Transverse colon (tissue), 4 donors: Measurements from ENCODE around the gene ZNF160. TPM values are rescaled to one million over a fixed set of nuclear protein-coding genes. Genes with fewer than 3 reads are reported as not detected.

Experiments
- DNase-seq: peaks from one replicate; pipeline ENCODE4 v3.0.0-alpha.2; 2019
- H3K27ac ChIP-seq, 4 donors: fragments of 200-600 bp; sonication (generic); 2 replicates each; pipeline ENCODE4 v1.5.1; 2016 to 2018; ENCODE audit warnings: inconsistent platforms in 4 of 4
- H3K27me3 ChIP-seq: fragments of 200-600 bp; sonication (generic); 2 replicates; pipeline ENCODE4 v1.5.1; 2017; ENCODE audit warnings: inconsistent platforms
- H3K36me3 ChIP-seq, 4 donors: fragments of 200-600 bp; sonication (generic); 2 replicates each; pipeline ENCODE4 v1.5.1; 2017 to 2019; ENCODE audit warnings: inconsistent platforms in 4 of 4
- H3K4me1 ChIP-seq, 4 donors: fragments of 200-600 bp; sonication (generic); 2 replicates each; pipeline ENCODE4 v1.5.1; 2017 to 2020; ENCODE audit warnings: inconsistent platforms in 4 of 4
- H3K4me3 ChIP-seq, 4 donors: fragments of 200-600 bp; sonication (generic); 1 replicate in 1 of 4; 2 replicates in 3 of 4; pipeline versions ENCODE4 v1.5.1 to v1.6.1; 2017 to 2019; ENCODE audit warnings: inconsistent platforms in 4 of 4
- H3K9me3 ChIP-seq, 2 donors: fragments of 200-600 bp; sonication (generic); 2 replicates each; pipeline ENCODE4 v1.5.1; 2017 to 2019; ENCODE audit warnings: inconsistent platforms in 2 of 2
- EP300 ChIP-seq: sonication (generic); formaldehyde crosslinking; IDR thresholded peaks from one replicate; pipeline ENCODE4 v1.6.1; 2017; ENCODE audit warnings: antibody characterized with exemption, low read depth
- POLR2A ChIP-seq: fragments of 450-650 bp; IDR thresholded peaks from one replicate; pipeline ENCODE4 v1.6.1; 2016; ENCODE audit warnings: antibody characterized with exemption, mild to moderate bottlenecking, moderate library complexity
- POLR2AphosphoS5 ChIP-seq, 3 donors: sonication (generic); formaldehyde crosslinking; IDR thresholded peaks; one replicate each; pipeline ENCODE4 v1.6.1; 2016; ENCODE audit warnings: antibody characterized with exemption in 3 of 3
- WGBS, 2 donors: methylation state at CpG; one replicate each; pipeline ENCODE4 v1.1.5; 2018; ENCODE audit warnings: low coverage in 1 of 2; 5-methylcytosine and 5-hydroxymethylcytosine counted together
- in situ Hi-C, 4 donors: fragments of 200-750 bp; cut with MboI; loops; one replicate each; pipeline versions ENCODE4 v1.15.0 to v1.15.1; 2017; ENCODE audit warnings: low sequenced_read_pairs in 3 of 4, low pct_ligation_motif_present in 1 of 4, low pct_unique_long_range_greater_than_20kb in 1 of 4
- intact Hi-C: fragments of 100-400 bp; cut with DNase I; formaldehyde crosslinking; loops from one replicate; pipeline ENCODE4 v1.15.1; 2023; ENCODE audit warnings: low total_unique reads
- total RNA-seq, 4 donors: library from RNA; depleted of rRNA; stranded (reverse); fragments of >200 nt; gene quantifications; one replicate each; pipeline ENCODE4 v1.1.0, GENCODE V29; 2016
- TF ChIP-seq, protein P1 (sequence below), 5 experiments: fragments of 200-600 bp in 3 of 5; fragments of 450-650 bp in 2 of 5; sonication (generic) in 3 of 5; IDR thresholded peaks; 1 replicate in 2 of 5; 2 replicates in 3 of 5; pipeline ENCODE4 v1.5.1; 2016 to 2017; ENCODE audit warnings: antibody characterized with exemption in 5 of 5, inconsistent platforms in 3 of 5, mild to moderate bottlenecking in 2 of 5, moderate library complexity in 1 of 5

The ZNF160 gene
- total RNA-seq, 4 donors from 2014 or later = 23.9 to 47.0 (median 33.6) TPM

- 65 to 67% methylated on average over 4 to 5 of the region's 5 CpGs for WGBS, 2 donors
- no peak for DNase-seq
- in situ Hi-C loops = no loop called here
Measured at GRCh38 chr19:53086949-53087348, 16.3 kb downstream of the ZNF160 start.

DNA sequence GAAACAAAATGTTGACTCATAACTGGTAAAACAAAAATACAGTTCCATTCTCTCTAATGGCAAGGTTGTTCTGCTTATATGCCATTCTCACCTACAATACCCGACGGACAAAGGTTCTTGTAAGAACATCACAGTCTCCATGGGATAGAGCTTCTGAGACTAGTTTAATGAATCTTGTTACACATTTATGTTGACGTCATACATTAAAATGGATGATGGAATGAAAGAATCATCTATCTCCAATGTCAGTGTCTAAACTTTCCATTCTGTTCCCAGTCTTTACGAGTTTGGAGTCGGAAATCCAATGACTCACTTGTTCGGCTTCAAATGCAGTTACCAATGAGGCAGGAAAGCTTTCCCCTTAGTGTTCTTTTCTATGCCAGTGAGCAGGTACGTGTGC is 17.7 kb downstream of the ZNF160 start:
- Histone ChIP-seq H3K4me3 (no peak overlapping the region), H3K4me1 (no peaks in the 10 kb centered on the region), H3K36me3 (peaks cover 0 to 63% (median 23%) of the 10 kb centered on the region in 4 donors), H3K27ac (no peak overlapping the region), H3K9me3 (peaks cover 11 to 16% of the 10 kb centered on the region in 2 donors), H3K27me3 (no peaks in the 10 kb centered on the region)
- intact Hi-C loops = no loop called here
- in situ Hi-C loops = no loop called here
- 94 to 95% methylated on average over 4 to 7 of the region's 7 CpGs for WGBS, 2 donors
- TF ChIP-seq POLR2AphosphoS5 (IDR thresholded peaks at IDR 0.05) = no peak
- TF ChIP-seq, protein P1, sequence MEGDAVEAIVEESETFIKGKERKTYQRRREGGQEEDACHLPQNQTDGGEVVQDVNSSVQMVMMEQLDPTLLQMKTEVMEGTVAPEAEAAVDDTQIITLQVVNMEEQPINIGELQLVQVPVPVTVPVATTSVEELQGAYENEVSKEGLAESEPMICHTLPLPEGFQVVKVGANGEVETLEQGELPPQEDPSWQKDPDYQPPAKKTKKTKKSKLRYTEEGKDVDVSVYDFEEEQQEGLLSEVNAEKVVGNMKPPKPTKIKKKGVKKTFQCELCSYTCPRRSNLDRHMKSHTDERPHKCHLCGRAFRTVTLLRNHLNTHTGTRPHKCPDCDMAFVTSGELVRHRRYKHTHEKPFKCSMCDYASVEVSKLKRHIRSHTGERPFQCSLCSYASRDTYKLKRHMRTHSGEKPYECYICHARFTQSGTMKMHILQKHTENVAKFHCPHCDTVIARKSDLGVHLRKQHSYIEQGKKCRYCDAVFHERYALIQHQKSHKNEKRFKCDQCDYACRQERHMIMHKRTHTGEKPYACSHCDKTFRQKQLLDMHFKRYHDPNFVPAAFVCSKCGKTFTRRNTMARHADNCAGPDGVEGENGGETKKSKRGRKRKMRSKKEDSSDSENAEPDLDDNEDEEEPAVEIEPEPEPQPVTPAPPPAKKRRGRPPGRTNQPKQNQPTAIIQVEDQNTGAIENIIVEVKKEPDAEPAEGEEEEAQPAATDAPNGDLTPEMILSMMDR (IDR thresholded peaks at IDR 0.05) = no peak
- TF ChIP-seq POLR2A = no peak
- TF ChIP-seq EP300 = no peak
- DNase-seq = no peak

More at GRCh38 chr19:53086949-53087348, 16.3 kb downstream of the ZNF160 start:
- H3K36me3 ChIP-seq = peaks cover 0 to 63% (median 30%) of the 10 kb centered on the region in 4 donors
- H3K4me1 ChIP-seq = no peaks in the 10 kb centered on the region
- H3K27ac ChIP-seq = peak overlapping the region in 1 of 4 donors; percentile 20
- TF ChIP-seq EP300 (no peak), POLR2AphosphoS5 (IDR thresholded peaks at IDR 0.05) (no peak), POLR2A (no peak)
- TF ChIP-seq, protein P1 (IDR thresholded peaks at IDR 0.05) = no peak
- intact Hi-C loops = no loop called here
- peaks cover 0 to 6% of the 10 kb centered on the region in 2 donors for H3K9me3 ChIP-seq
- H3K27me3 ChIP-seq = no peaks in the 10 kb centered on the region
- H3K4me3 ChIP-seq = no peak overlapping the region

GRCh38 chr19:53082929-53083328 is 20.3 kb downstream of the ZNF160 start:
- in situ Hi-C loops (no loop called here), intact Hi-C loops (no loop called here)
- WGBS, 2 donors = 98% methylated on average over 3 of the region's 3 CpGs; no CpG with 5 or more reads in 1 of the 2 donors
- TF ChIP-seq, protein P1 (IDR thresholded peaks at IDR 0.05) = no peak
- TF ChIP-seq POLR2AphosphoS5 (IDR thresholded peaks at IDR 0.05) (no peak), POLR2A (no peak), EP300 (no peak)
- no peak for DNase-seq
- Histone ChIP-seq H3K27ac (no peak overlapping the region), H3K9me3 (peaks cover 16 to 17% of the 10 kb centered on the region in 2 donors), H3K4me3 (no peak overlapping the region), H3K36me3 (peaks cover 0 to 85% (median 19%) of the 10 kb centered on the region in 4 donors), H3K27me3 (no peaks in the 10 kb centered on the region), H3K4me1 (no peaks in the 10 kb centered on the region)

DNA sequence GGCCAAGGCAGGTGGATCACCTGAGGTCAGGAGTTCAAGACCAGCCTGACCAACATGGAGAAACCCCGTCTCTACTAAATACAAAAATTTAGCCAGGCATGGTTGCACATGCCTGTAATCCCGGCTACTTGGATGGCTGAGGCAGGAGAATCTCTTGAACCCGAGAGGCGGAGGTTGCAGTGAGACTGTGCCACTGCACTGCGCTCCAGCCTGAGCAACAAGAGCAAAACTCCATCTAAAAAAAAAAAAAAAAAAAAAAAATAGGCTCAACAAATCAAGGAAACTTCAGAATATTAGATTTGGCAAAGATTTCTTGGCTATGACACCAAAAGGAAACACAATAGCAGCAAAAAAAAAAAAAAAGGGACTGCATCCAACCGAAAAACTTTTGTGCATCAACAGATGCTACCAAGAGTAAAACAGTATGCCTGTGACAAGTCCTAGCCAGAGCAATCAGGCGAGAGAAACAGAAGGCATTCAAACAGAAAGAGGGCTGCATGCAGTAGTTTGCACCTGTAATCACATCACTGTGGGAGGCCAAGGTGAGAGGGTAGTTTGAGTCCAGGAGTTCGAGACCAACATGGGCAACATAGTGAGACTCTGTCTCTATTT is 23.8 kb downstream of the ZNF160 start:
- Histone ChIP-seq H3K36me3 (peaks cover 0 to 87% (median 19%) of the 10 kb centered on the region in 4 donors), H3K27ac (no peak overlapping the region), H3K4me3 (no peak overlapping the region), H3K27me3 (no peaks in the 10 kb centered on the region), H3K9me3 (peaks cover 26% of the 10 kb centered on the region in 2 donors), H3K4me1 (no peaks in the 10 kb centered on the region)
- TF ChIP-seq POLR2AphosphoS5 (IDR thresholded peaks at IDR 0.05) = no peak
- TF ChIP-seq, protein P1 (IDR thresholded peaks at IDR 0.05) = no peak
- no peak for TF ChIP-seq EP300
- TF ChIP-seq POLR2A = no peak
- intact Hi-C loops (no loop called here), in situ Hi-C loops (no loop called here)
- no peak for DNase-seq
- WGBS, 2 donors = 82 to 86% methylated on average over 1 to 8 of the region's 8 CpGs
